Endothelial cell (in vitro differentiated cells): Measurements from ENCODE around the gene MYO1D. TPM values are rescaled to one million over a fixed set of nuclear protein-coding genes. Genes with fewer than 3 reads are reported as not detected.

Experiments used
- DNase-seq: peaks from one replicate; pipeline ENCODE4 v3.0.0; 2021; ENCODE audit warnings: low spot score
- H3K27ac Mint-ChIP-seq: one replicate; pipeline ENCODE4 v1.8.0; 2021; ENCODE audit warnings: mixed read lengths, inconsistent platforms; ENCODE audit not compliant: unreplicated experiment
- H3K27me3 Mint-ChIP-seq: one replicate; pipeline ENCODE4 v1.8.0; 2021; ENCODE audit warnings: mild to moderate bottlenecking, moderate library complexity, mixed read lengths, inconsistent platforms; ENCODE audit not compliant: unreplicated experiment
- H3K36me3 Mint-ChIP-seq: one replicate; pipeline ENCODE4 v1.8.0; 2021; ENCODE audit warnings: mild to moderate bottlenecking, low read depth, mixed read lengths, inconsistent platforms; ENCODE audit not compliant: unreplicated experiment
- H3K4me1 Mint-ChIP-seq: one replicate; pipeline ENCODE4 v1.8.0; 2021; ENCODE audit warnings: mild to moderate bottlenecking, mixed read lengths, inconsistent platforms; ENCODE audit not compliant: unreplicated experiment
- H3K4me3 Mint-ChIP-seq: one replicate; pipeline ENCODE4 v1.8.0; 2021; ENCODE audit warnings: mild to moderate bottlenecking, mixed read lengths, inconsistent platforms; ENCODE audit not compliant: unreplicated experiment
- H3K9me3 Mint-ChIP-seq: one replicate; pipeline ENCODE4 v1.8.0; 2021; ENCODE audit warnings: mixed read lengths, inconsistent platforms; ENCODE audit not compliant: unreplicated experiment
- CTCF ChIP-seq: fragments of 200-600 bp; sonication (generic); IDR thresholded peaks from one replicate; pipeline ENCODE4 v1.5.0; 2021; ENCODE audit warnings: antibody characterized with exemption; ENCODE audit not compliant: unreplicated experiment
- total RNA-seq: library from RNA; stranded (reverse); fragmentation: NEBNext Ultra II Directional; extraction: Animal tissue kit (Norgen Biotek cat#: 25700); gene quantifications from one replicate; pipeline ENCODE4 v1.2.1, GENCODE V29; 2021; ENCODE audit not compliant: unreplicated experiment

The MYO1D gene
- total RNA-seq, 1 donor from 2014 or later, result 26.4 TPM

- peaks cover 17% of the 10 kb centered on the region for H3K36me3 Mint-ChIP-seq
- no peak overlapping the region for H3K27ac Mint-ChIP-seq
- H3K9me3 Mint-ChIP-seq, result no peaks in the 10 kb centered on the region
- H3K27me3 Mint-ChIP-seq, result no peaks in the 10 kb centered on the region
- no peaks in the 10 kb centered on the region for H3K4me1 Mint-ChIP-seq
- TF ChIP-seq CTCF, result no peak
- H3K4me3 Mint-ChIP-seq, result no peak overlapping the region
- DNase-seq, result no peak
Measured at GRCh38 chr17:32464374-32464773, 412.6 kb downstream of the MYO1D start.

- no peak for TF ChIP-seq CTCF
- Mint-ChIP-seq H3K27me3 (no peaks in the 10 kb centered on the region), H3K27ac (no peak overlapping the region), H3K9me3 (no peaks in the 10 kb centered on the region), H3K4me1 (no peaks in the 10 kb centered on the region), H3K4me3 (no peak overlapping the region), H3K36me3 (peaks cover 19% of the 10 kb centered on the region)
- DNase-seq, result no peak
Measured at GRCh38 chr17:32463304-32463703, 413.6 kb downstream of the MYO1D start.

DNA sequence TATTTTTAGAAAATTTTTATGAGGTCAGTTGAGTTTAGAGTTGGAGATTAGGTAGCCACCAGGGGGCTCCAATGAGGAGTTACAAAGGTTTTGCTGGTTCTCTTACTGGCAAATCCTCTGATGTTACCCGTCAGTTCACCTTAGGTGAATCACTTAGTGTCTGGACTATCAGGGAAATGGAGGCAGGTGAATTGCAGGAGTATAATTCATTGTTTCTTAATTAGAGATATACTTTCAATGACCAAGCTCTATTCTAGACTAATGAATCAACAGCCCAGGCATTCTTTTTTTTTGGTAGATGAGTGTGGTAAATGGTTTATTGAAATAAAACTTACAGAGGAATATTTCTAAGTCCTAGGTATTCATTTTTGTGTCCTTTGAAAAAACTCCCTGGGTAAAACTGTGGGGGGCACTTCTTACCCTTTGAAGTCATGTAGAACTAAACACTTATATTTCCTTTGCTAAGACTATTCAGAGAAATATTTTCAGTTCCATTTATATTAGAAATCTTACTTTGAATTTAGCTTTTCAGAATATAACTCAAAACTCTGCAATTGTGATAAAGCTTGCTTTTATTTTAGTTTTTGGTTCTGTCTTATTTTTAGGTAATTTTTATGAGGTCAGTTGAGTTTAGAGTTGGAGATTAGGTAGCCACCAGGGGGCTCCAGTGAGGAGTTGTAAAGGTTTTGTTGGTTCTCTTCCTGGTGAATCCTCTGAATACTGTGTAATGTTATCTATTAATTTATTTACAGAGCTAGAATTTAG is 414.9 kb downstream of the MYO1D start:
- H3K36me3 Mint-ChIP-seq, result peaks cover 17% of the 10 kb centered on the region
- no peaks in the 10 kb centered on the region for H3K27me3 Mint-ChIP-seq
- peak; percentile 69 for DNase-seq
- no peaks in the 10 kb centered on the region for H3K4me1 Mint-ChIP-seq
- H3K27ac Mint-ChIP-seq, result peak overlapping the region; percentile 1
- H3K4me3 Mint-ChIP-seq, result no peak overlapping the region
- peak; percentile 53 for TF ChIP-seq CTCF
- no peaks in the 10 kb centered on the region for H3K9me3 Mint-ChIP-seq

DNA sequence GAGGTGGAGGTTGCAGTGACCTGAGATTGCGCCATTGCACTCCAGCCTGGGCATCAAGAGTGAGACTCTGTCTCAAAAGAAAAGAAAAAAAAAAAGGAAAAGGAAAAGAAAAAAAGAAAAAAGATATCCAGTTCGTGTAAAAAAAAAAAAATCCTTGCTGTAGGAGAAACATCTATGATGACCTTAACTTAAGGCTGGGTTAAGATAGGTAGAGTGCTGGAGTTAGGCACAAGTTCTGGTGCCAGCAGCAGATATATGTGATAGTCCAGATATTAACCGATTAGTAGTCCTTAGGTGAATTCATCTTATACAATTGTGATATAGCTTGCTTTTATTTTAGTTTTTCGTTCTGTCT is 415.4 kb downstream of the MYO1D start:
- H3K4me1 Mint-ChIP-seq, result no peaks in the 10 kb centered on the region
- H3K4me3 Mint-ChIP-seq, result no peak overlapping the region
- no peaks in the 10 kb centered on the region for H3K9me3 Mint-ChIP-seq
- no peak for TF ChIP-seq CTCF
- DNase-seq, result no peak
- H3K27ac Mint-ChIP-seq, result peak overlapping the region; percentile 1
- peaks cover 17% of the 10 kb centered on the region for H3K36me3 Mint-ChIP-seq
- no peaks in the 10 kb centered on the region for H3K27me3 Mint-ChIP-seq

GRCh38 chr17:32460054-32460453 is 416.9 kb downstream of the MYO1D start:
- H3K4me1 Mint-ChIP-seq, result no peaks in the 10 kb centered on the region
- no peak overlapping the region for H3K4me3 Mint-ChIP-seq
- H3K27me3 Mint-ChIP-seq, result no peaks in the 10 kb centered on the region
- no peaks in the 10 kb centered on the region for H3K9me3 Mint-ChIP-seq
- no peak overlapping the region for H3K27ac Mint-ChIP-seq
- DNase-seq, result no peak
- no peak for TF ChIP-seq CTCF
- H3K36me3 Mint-ChIP-seq, result peaks cover 22% of the 10 kb centered on the region
